SHP77 (cell line): ENCODE data around the gene EFS.

Source experiments
- DNase-seq, 2 experiments: peaks; one replicate each; lab custom pipeline; 2025; lab: John Stamatoyannopoulos, UW

EFS gene

DNA sequence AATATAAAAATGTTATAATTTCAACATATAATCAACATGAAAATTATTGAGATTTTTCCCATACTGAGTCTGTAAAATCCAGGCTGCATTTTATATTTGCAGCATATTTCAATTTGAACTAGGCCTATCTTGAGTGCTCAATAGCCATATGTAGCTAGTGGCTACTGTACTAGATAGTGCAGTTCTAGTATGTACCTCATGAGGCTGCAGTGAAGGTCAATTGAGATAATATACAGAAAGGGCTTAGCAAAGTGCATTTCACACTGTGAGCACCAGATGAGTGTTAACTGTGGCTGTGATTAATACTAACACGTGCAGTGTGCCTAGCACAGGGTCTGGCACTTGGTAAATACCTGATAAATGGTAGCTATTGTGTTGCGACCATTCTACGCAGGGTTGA, 6.9 kb downstream of the EFS start:
- no peak for DNase-seq

DNA sequence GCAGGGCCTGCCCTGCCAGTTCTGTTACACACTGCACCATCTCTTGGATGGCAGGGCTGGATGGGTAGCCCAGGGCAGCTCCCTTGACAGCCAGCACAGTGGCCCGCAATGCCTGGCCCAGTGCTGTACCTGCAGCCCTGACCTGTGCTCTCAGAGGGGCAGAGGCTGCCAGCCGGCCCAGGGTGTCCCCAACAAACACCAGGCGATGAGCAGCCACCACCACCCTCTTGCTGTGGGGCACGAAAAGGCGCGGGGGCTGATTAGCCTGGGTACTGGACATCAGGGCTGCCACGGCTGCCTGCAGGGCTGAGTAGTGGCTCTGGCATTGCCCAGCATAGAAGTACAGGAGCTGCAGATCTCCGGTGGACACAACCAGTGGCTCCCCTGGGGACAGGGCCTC, 7.7 kb downstream of the EFS start:
- DNase-seq, result no peak

DNA sequence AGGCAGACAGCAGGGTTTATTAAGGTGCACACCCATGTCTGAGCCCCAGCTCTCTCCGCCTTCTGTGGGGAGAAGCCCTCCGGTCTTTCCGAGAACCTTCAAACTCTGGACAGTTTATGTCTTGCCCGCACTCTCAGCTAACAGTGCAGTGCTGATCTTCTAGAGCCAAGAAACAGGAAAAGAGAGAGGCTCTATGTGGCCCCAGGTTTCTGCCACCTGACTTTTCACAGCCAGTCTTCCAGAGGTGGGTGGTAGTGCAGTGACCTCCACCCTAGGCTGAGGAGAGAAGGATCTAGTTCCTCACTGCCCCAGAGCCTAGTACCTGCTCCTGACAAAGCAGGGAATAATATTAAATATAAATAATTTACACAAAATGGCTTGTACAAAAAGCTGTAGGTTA, 8.3 kb downstream of the EFS start:
- no peak for DNase-seq

DNA sequence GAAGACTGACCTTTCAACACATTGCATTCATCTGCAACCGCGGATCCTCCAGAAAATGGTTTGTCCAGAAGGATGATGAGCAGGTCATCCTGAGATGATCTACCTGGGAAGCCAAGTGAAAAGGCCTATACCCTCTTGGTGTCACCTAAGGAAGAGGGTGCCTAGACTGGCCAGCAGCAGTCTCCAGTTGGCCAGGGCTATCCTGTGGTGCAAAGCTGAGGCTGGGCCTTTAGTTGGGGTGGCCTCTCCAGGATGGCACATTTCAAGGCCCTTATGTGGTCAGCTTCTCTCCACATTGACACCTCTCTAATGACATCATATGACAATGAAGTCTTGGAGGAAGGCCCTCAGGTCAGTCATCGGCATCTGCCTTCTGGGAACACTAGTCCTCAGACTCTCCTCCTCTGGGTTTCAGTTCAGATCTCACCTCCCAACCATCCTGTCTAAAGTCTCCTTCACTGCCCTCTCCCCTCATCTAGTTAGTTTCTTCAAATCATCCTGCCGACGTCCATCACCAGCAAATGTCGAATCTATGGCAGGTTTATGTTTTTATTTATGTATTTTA, 9.0 kb downstream of the EFS start:
- DNase-seq, result no peak

DNA sequence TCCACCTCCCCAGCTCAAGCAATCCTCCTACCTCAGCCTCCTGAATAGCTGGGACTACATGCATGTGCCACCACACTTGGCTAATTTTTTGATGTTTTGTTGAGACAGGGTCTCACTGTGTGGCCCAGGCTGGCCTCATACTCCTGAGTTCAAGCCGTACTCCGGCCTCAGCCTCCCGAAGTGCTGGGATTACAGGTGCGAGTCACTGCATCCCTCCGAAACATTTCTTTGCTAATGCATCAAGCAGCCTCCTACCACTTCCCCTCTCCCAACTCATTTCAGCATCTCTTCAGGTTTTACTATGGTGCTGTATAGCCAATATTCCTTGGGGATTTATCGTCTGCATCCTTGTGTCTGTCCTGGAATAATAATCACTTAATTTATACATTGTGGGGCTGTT, 10.0 kb downstream of the EFS start:
- no peak for DNase-seq

DNA sequence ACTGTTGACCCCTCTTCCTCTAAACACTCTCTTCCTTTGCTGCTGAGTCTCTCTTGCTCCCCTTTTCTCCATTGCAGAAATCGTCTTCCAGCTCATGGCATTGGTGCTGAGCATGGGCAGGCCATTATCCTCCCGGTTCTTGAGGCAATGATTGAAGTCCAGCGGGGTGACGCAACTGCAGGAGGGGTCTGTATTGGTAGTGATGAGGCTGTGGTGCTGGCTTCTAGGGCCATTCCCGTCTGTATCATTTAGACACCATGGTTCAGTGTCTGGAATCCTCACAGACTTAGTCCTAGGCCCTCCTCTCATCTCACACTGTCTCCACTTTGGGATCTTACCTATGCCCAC, 11.6 kb downstream of the EFS start:
- no peak for DNase-seq

DNA sequence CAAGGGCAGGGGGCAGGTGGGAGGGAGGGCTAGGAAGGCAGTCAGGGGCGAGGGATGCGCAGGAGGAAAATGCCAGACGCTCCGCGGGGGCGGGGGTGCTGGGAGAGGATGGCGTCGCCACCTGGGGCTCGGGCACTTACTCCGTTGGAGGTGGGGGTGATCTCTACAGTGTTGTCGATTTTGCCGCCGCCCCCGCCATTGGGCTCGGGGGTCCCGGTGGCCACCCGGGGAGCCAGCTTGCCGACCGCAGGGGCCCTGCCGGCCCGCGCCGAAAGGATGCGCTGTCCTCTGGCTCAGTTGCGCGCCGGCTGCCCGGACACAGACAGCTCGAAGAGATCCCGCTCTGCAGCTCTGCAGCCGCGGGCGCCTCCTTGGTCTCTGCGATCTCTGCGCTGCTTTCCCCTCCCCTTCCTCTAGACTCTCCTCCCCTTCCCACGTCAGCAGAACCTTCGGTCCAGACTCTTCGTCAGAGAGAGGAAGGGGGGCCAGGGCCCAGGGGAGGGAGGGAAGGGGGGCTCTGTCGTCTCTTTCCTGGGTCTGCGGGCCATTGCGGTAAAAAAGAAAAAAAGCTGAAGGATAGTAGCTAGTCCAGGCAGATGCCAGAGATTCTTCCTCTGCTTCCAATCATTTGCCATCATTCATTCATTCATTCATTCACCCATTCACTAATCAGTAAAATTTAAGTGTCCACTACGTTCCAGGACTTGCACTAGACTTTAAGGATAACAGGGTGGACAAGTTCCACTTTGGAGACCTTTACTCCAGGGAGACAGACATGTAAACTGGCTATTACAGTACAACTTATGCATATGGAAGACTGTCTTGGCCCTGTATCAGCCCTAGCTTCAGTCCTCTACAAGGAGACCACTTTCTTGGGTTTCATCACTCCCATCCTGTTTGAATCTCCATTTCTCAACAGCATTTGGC, 12.2 kb downstream of the EFS start, which contains the start of gene SLC22A17:
TSS of gene SLC22A17 (minus strand) at position 382 of the 927 bp plus-strand sequence.
- DNase-seq, result no peak

DNA sequence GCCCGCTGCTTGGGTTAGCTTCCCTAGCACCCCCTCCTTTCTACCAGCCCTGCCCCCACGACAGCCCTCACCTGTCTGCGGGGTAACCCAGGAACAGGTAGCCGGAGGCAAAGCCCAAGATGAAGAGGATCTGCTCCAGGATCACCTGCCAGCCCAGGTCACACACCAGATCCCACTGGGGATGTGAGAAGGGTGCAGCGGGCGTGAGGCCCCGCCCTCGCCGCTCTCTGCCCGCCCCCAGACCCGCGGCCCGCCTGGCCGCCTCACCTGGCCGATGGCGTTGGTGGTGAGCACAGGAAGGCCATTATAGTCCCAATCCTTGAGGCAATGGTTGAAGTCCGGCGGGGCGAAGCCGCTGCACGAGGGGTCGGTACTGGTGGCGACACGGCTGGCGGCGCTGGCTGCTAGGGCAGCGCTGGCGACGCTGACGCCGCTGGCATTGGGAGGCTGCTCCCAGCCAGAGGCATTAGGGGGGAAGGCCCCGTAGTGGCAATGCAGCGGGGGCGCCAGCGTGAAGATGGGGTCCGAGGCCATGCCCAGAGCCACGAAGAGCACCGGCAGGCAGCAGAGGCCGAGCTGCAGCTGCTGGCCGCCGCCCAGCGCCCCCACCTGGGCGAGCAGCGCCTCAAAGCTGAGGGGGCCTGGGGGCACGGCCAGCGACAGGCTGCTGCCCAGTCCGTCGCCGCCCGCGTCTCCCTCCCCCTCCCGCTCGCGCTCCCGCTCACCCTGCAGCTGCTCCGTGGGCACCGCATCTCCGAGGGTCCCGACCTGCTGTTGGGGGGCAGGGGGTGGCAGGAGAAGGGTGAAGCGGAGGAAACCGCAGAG, 13.1 kb downstream of the EFS start:
- DNase-seq, result no peak

DNA sequence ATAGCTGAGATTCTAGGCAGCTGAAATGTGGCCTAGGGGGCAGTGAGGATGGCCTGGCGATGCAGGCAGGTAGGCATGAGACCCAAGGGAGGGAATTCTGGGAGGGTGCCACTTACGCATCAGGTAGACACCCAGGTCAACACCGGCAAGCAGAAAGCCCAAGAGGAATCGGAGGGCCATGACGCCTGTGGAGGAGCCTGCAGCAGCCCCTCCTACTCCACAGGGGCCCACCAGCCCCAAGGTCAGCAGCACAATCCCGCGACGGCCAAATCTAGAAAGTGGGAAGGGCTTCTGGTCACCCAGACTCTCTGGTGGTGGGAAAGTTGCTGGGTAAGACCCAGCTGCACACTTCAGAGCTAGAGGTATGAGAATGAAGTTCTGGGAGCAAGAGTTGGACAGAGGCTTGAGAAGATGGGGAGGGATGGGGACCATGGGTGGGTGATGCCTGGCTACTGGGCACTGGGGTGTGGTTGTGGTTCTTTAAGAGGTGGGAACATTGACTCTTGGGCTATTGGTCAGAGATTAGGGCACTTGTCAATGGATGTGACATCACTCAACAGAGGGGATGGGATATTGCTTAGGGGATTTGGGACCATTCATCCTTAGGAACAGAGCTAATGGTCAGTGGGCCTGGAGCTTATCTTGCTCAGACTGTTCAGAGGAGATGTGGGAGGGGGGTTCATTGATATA, 15.7 kb downstream of the EFS start:
- DNase-seq, result no peak

DNA sequence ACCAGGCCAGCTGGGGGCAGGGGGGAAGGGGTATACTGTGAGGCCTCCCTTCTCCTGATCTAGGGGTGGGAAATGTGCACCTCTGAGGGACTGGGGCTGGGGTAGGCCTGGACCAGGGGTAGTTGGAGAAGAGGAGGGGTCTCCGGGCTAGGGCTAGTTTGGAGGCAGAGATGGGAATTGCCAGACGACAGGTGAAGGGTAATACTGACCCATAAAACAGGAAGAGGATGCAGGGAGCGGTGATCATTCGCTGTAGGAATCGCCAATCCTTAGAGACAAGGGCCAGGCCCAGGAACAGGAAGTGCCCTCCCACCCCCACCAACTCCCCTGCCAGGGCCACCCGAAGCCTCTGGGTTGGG, 16.7 kb downstream of the EFS start:
- DNase-seq, result no peak

DNA sequence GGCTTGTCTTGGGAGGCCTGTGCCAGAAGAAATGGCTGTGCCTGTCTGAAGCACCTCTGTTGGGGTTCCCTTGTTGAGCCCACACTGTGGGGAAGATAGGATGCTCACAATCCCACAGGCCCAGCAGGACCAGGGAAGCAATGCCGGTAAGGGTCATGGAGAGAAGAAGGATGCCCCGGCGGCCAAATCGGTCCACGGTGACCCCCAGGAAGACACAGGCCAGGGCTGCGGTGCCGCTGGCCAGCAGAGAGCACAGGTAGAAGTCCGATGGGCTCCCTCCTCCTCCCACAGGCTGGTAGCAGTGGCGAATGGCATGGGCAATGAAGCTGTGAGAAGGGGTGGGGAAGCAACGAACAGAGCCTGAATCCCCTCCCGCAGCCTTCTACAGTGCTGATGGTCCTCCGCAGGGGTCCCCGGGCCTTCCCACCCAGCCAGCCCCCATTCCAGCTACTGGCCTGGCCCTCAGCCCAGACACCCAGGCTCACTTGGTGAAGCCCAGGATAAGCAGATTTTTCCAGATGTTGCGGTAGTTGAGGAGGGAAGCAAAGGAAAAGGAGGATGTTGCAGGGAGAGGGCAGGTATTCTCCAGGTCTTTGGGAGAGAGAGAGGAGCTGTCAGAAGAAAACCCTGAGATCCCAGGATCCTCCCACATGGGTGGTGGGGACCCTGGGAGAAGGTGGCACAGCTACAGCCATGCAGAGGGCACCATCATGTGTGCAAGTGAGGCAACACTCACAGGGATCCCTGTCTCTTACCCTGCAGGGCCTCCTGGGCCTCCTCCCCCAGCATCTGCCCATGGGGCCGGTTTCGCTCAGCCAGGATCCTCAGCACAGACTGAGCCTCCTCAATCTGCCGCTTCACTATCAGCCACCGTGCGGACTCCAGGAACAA, 17.3 kb downstream of the EFS start:
- no peak for DNase-seq

DNA sequence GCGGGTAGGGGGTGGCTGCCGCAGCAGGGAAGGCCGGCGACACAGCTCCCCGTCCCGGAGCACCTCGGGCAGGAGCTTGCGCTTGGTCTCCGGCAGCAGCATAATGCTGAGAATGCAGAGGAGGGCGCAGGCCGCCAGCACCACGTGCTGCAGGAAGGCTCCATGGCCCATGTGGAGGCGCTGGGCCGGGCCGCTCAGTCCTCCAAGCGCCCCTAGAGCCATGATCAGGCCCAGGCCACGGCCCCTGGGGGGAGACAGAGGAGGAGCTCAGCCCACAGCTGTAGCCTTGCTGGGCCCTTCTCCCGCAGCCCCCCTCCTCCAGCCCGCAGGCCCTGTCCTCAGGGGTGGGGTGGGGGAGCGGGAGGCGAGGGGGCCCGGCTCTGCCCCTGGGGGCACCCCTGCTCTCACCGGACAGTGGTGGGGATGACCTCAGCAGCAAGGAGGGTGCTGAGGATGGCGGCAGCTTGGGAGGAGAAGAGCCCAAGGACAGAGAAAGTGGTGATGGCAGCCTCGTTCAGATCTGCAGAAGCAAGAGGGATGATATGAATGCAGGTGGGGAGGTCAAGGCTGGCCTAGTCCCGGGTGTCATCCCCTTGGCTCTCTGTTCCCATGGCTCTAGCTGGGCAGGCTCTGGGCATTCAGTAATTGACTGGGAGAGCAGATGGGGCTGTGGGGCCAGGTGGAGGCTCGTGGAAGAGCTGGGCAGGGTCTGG, 18.1 kb downstream of the EFS start:
- no peak for DNase-seq

DNA sequence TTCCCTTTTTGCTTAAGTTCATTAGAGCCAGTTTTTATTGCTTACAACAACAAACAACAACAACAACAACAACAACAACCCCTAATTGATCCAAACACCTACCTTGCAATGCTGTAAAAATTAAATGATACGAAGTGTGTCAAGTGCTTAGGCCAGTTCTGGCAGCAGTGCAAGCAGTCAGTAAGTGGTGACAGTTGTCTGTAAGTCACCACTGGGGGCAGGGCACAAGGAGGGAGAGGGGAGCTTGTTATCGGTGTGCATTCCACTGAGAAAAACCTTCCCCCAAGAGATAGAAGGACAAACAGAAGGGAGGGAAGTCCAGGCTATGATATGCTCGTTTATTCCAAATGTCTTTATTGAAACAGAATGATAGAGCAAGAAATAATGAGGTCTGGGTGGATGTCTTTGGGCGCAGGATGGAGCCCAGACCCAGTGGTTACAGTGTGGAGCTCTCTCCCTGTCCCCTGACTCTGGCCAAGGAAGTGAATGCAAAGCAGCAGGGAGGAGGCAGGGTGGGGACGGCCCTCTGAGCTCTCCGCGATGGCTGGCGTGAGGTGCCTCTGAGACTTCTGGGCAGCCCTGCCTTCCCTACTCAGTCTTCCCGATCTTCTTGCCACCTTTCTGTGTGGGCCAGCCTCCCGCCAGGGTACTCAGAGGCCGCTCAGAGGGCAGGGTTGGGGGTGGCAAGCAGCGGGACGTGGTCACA, 18.8 kb downstream of the EFS start:
- no peak for DNase-seq

DNA sequence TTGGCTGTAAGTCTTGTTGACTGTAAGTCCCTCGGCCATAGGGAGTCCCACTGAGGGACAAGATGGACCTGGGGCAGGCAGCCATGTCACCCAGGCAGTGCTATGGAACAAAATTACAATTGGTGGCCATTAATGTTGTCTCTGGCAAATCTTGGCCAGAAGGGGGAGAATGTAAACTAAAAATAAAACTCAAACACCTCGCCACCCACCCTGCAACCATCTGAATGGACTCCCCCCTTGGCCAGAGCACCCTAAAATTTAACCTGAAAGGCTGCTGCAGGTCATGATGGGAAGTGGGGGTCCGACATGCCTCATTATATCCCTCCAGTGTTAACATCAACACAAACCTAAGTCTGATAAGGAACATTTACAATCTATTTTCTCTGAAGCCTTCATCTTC, 20.5 kb downstream of the EFS start:
- DNase-seq, result no peak

DNA sequence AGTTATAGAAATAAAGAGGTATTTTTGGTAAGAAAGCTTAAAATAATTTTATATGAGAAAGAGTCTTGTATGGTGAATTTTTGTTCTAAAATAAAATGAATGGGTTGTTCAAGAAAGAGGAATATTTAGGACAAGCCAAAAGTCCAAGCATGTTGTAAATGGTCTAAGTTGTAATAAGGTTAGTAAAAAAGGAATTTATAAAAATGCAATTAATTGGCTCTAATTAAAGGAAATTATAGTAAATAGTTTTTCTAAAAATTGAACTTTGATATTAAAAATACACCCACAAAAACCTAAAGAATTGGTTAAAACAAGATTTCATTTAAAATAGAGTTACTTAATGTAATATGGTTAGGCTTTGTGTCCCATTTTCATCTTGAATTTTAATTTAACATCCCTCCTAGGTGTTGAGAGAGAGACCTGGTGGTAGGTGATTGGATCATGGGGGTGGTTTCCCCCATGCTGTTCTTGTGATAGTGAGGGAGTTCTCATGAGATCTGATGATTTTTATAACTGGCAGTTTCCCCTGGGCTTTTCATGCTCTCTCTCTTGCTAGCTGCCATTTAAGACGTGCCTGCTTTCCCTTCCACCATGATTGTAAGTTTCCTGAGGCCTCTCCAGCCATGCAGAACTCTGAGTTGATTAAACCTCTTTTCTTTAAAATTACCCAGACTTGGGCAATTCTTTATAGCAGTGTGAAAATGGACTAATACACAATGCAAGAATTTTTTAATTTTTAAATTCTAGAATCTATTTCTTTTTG, 25.3 kb downstream of the EFS start:
- DNase-seq, result no peak

DNA sequence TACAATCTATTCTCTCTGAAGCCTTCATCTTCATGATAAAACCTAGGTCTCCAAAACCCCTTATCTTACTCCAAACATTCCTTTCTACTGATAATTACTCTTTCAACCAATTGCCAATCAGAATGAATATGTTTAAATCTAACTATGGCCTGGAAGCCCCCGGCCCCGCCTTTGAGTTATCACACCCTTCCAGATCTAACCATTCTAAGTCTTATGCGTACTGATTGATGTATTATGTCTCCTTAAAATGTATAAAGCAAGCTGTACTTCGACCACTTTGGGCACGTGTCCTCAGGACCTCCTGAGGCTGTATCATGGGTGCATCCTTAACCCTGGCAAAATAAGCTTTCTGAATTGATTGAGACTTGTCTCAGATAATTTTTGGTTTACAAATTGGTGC, 29.3 kb downstream of the EFS start:
- DNase-seq, result no peak

DNA sequence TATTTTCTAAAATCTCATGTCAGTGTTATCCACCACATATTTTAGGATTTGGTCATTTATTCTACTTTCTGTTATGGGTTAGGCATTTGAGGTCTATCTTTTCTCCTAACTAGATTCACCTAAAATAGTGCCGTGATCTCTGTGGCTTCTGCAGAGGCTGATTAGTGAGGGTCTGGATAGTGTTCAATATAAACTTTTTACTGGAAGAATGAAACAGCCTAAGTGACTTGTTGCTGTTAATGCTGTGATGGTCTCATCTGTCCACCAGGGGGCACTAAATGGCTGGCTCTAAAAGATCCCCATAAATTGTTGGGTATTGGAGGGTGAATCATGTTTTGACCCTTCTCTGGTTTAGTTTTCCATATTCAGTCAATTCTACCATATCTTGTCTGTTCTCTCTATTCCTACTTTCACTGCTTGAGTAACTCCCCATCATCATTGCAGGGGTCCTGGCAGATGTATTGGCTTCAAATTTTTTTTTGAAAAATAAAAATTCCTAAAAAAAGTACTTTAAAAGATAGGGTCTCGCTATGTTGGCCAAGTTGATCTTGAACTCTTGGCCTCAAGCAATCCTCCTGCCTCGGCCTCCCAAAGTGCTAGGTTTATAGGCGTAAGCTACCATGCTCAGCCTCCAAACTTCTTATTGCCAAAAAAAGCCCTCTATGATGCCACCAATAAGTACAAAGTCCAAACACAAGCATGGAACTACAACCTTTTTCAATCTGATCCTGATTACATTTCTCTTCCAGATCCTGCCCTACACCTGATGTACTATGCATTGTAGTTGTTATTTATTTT, 36.8 kb downstream of the EFS start:
- DNase-seq, result peak; percentile 76
